GM12864 (cell line): Measurements from ENCODE around the gene FANK1.

Source experiments
- DNase-seq: peaks from one replicate; pipeline ENCODE4 v3.0.0-alpha.2; 2011; ENCODE audit warnings: low read depth
- H3K4me3 ChIP-seq: 2 replicates; pipeline ENCODE4 v1.5.1; 2011; ENCODE audit warnings: mild to moderate bottlenecking, low read depth, low read length, control low read depth
- TF ChIP-seq, protein P1 (sequence below): IDR thresholded peaks from 2 replicates; pipeline ENCODE4 v1.5.1; 2011; ENCODE audit warnings: low read depth, mild to moderate bottlenecking, moderate library complexity, low read length, control low read depth, inconsistent platforms; ENCODE audit errors: missing control alignments

FANK1 gene

DNA sequence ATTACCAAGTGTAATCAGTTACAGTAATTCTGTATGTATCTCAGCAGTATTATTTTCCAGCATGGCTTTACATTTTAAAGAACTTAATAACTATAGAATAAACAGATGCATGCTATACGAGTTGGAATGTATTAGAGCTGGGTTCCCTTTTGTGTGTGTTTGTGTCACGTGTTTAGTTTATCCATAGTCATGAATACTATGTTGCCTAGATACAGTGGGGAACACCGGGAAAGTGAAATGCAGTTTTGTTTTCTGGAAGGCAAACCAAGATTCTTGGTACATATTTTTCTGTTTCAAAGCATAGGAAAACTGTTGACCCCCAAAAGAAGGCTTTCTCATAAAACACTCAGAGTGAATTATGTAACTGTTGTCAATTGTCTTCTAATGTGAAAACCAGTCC, 119.0 kb downstream of the FANK1 start:
- DNase-seq, result no peak
- TF ChIP-seq, protein P1, sequence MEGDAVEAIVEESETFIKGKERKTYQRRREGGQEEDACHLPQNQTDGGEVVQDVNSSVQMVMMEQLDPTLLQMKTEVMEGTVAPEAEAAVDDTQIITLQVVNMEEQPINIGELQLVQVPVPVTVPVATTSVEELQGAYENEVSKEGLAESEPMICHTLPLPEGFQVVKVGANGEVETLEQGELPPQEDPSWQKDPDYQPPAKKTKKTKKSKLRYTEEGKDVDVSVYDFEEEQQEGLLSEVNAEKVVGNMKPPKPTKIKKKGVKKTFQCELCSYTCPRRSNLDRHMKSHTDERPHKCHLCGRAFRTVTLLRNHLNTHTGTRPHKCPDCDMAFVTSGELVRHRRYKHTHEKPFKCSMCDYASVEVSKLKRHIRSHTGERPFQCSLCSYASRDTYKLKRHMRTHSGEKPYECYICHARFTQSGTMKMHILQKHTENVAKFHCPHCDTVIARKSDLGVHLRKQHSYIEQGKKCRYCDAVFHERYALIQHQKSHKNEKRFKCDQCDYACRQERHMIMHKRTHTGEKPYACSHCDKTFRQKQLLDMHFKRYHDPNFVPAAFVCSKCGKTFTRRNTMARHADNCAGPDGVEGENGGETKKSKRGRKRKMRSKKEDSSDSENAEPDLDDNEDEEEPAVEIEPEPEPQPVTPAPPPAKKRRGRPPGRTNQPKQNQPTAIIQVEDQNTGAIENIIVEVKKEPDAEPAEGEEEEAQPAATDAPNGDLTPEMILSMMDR, result no peak
- no peak overlapping the region for H3K4me3 ChIP-seq

DNA sequence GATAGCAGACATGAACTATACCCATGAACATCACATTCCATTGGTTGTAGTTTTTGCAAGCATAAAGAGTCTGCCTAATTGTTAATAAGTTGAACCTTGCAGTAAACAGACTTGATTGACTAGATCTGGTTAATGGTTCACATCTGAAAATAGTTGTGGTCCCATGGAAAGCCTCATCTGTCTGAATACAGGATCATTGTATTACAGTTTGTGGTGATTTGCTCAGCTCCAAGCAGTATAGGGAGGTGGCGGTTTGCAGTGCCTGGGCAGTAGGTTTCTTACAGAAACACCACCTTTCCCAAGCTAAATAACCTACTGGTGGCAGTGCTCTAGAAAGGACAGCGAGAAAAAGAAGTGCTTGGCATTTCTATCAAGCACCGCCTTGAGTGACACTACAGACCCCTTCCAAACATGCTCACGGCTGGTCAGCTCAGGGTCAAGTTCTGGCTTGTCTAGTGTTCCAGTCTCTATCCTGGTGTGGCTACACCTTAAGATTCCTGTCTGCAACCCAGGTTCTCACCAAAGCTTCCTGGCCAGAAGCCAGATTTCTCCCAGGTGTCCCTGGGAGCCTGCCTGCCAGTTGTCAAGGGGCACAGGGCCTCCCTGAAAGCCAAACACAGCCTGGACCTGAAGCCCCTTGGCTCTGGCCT, 119.9 kb downstream of the FANK1 start:
- DNase-seq, result no peak
- no peak overlapping the region for H3K4me3 ChIP-seq
- TF ChIP-seq, protein P1, result no peak

DNA sequence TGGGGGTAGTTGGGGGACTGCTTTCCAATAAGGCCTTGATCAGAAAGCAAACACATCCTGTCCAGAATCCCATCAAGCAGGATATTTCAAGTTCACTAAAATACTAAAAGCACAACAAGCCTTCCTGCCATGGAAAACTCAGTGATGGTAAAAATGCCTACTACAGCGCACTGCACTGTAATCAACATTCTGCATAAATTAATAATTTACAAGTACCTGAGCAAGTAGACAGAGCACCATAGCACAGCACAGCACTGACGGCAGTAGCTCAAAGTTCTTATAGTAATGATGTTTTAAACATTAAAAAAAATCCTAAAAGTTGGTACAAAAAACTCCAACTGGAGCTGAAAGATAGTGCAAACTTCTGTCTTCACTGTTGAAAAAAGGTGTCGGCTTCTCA, 120.5 kb downstream of the FANK1 start:
- no peak overlapping the region for H3K4me3 ChIP-seq
- TF ChIP-seq, protein P1, result no peak
- no peak for DNase-seq

DNA sequence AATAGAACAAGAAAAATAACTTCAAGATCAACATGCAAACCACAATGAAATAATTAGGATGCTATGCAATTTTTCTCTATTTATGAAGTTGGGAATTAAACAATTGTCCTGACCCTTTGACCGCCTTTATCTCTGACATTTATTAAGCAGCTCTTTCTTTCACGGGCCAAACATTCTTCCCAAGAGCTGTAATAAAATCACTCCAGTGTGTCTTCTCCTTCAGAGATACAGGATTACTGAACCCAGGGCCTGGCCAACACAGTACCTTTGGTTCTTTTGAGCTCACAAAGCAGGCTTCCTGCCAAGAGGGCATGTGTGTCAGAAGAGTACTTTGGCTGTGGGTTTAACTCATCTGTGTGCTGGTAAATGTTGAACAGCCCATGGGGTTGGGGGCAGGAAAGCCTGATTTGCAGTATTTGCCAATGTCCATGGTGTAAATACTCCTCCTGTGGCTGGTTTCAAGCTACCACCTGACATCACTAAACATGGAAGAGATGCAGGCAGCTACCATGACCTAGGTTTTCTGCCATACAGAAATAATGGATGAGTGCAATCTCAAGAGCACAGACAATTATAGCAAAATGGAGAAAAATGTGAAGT, 121.7 kb downstream of the FANK1 start:
- DNase-seq, result no peak

DNA sequence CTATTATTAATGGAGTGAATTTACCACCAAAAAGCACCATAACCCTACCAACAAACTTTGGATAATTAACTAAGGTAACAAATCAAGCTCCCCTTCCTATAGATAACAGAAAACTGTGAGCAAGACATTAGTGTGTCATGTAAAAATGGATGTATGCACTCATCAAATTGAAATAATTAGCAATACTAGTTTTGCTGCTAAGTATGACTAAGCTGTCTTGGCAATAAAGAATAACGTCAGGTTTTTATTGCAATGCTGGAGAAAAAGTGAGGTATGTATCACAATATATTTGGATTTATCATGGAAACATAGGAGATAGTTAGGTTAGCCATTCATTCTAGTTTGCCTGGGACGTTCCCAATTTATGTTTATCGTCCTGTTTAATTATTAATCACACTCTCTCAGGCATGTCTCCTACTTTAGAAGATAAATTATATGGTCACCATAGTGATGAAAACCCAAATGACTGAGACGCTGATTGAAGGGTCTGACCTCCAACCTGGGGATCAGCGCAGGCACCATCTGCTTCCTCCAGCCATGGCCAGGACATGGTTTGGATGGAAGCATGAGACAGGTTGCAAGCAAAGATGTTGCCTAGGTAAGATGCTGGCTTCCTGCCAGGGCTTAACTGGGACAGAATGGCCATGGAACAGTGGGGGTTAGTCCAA, 125.6 kb downstream of the FANK1 start:
- no peak for DNase-seq
- TF ChIP-seq, protein P1, result no peak
- H3K4me3 ChIP-seq, result no peak overlapping the region

More for the DNA sequence above, 121.7 kb downstream of the FANK1 start:
- TF ChIP-seq, protein P1, result no peak
- H3K4me3 ChIP-seq, result no peak overlapping the region

DNA sequence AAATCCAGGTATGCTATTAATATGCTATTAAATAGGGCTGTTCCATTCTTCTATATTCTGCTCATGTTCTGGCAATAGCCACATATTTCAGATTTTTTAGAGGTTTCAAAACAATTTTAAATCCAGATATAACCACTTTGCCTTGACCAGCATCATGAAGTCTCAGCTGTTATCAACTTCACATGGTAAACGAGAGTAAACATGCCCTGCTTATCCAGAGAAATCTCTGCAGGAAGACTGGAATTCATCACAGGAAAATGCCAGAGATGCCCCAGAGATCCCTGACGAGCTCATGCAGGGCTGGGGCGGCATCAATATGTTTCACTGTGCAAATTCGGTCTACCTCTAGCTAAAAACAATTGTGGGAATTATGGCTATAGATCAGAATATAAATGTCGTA, 126.5 kb downstream of the FANK1 start:
- TF ChIP-seq, protein P1, result no peak
- DNase-seq, result no peak
- H3K4me3 ChIP-seq, result no peak overlapping the region

DNA sequence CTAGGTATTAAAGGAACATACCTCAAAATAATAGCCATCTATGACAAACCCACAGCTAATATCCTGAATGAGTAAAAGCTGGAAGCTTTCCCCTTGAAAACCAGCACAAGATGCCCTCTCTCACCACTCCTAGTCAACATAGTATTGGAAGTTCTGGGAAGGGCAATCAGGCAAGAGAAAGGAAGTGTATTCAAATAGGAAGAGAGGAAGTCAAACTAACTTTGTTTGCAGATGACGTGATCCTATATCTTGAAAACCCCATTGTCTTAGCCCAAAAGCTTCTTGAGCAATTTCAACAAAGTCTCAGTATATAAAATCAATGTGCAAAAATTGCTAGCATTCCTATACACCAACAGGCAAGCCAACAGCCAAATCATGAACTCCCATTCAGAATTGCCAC, 131.3 kb downstream of the FANK1 start:
- TF ChIP-seq, protein P1, result no peak
- no peak for DNase-seq
- H3K4me3 ChIP-seq, result no peak overlapping the region
